Lung (tissue), 12 donors: ENCODE results near the gene TMEM40. TPM values are rescaled to one million over a fixed set of nuclear protein-coding genes. Genes with fewer than 3 reads are reported as not detected.
"Not testable (repeated sequence)": the region's sequence is repeated elsewhere in the genome, so short reads cannot be mapped to it uniquely, and the experiment has no call there.

Source experiments
- ATAC-seq: fragments of 200-7000 bp; cut with Tn5 transposase; one replicate; pipeline ENCODE4 v1.9.1; 2020; ENCODE audit warnings: moderate number of reproducible peaks; ENCODE audit not compliant: insufficient read depth, low FRiP score
- DNase-seq, 3 donors: peaks; one replicate each; pipeline ENCODE4 v3.0.0-alpha.2; 2013 to 2017
- H3K27ac ChIP-seq, 2 donors: one replicate each; pipeline ENCODE4 v1.5.1; 2013; ENCODE audit warnings: mild to moderate bottlenecking in 2 of 2, moderate library complexity in 2 of 2, control low read depth in 1 of 2, inconsistent platforms in 1 of 2, low read depth in 1 of 2, low read length in 1 of 2
- H3K27me3 ChIP-seq, 3 donors: one replicate each; pipeline ENCODE4 v1.5.1; 2013; ENCODE audit warnings: low read length in 2 of 3; ENCODE audit not compliant: control insufficient read depth in 3 of 3, insufficient read depth in 3 of 3
- H3K36me3 ChIP-seq, 4 donors: one replicate each; pipeline ENCODE4 v1.5.1; 2013; ENCODE audit warnings: low read length in 4 of 4, mild to moderate bottlenecking in 1 of 4, moderate library complexity in 1 of 4; ENCODE audit not compliant: control insufficient read depth in 4 of 4, insufficient read depth in 4 of 4
- H3K4me1 ChIP-seq, 5 donors: one replicate each; pipeline ENCODE4 v1.5.1; 2013; ENCODE audit warnings: low read length in 5 of 5, mild to moderate bottlenecking in 2 of 5, moderate library complexity in 1 of 5; ENCODE audit not compliant: control insufficient read depth in 5 of 5, insufficient read depth in 5 of 5
- H3K4me3 ChIP-seq: one replicate; pipeline ENCODE4 v1.5.1; 2013; ENCODE audit warnings: mild to moderate bottlenecking, control low read depth, moderate library complexity
- H3K9ac ChIP-seq, 2 donors: one replicate each; pipeline ENCODE4 v1.5.1; 2013; ENCODE audit warnings: low read length in 2 of 2, control low read depth in 1 of 2; ENCODE audit not compliant: insufficient read depth in 1 of 2
- H3K9me3 ChIP-seq, 4 donors: one replicate each; pipeline ENCODE4 v1.5.1; 2013; ENCODE audit warnings: low read length in 3 of 4, mild to moderate bottlenecking in 1 of 4, moderate library complexity in 1 of 4; ENCODE audit not compliant: control insufficient read depth in 4 of 4, insufficient read depth in 3 of 4
- CTCF ChIP-seq: IDR thresholded peaks from 2 replicates; pipeline ENCODE4 v1.5.1; 2012; ENCODE audit warnings: mild to moderate bottlenecking; ENCODE audit errors: control extremely low read depth, extremely low read depth
- WGBS, 2 donors: extraction: QIAGEN DNeasy Blood & Tissue Kit; methylation state at CpG; one replicate each; pipeline ENCODE4 v1.1.7; 2013; 5-methylcytosine and 5-hydroxymethylcytosine counted together
- polyA plus RNA-seq, 2 donors: library from polyadenylated mRNA; stranded (reverse); fragments of 200-250 nt; gene quantifications; one replicate each; pipeline ENCODE4 v1.2.1, GENCODE V29; 2013
- total RNA-seq, 2 donors: library from RNA; depleted of rRNA in 1 of 2; stranded (reverse); fragments of >200 nt in 1 of 2; gene quantifications; one replicate each; pipeline ENCODE4 v1.2.1, GENCODE V29; 2014 to 2021
- donor health status: control.
- donor health status: control.
- donor health status: Bipolar disorder and iron deficiency.
- donor health status: healthy.
- donor health status: DM: yes; HTN: yes; CAD: no.

TMEM40 gene
- total and polyA plus RNA-seq, 4 donors = 2.0 to 6.0 (median 4.0) TPM

- H3K9me3 ChIP-seq = no peaks in the 10 kb centered on the region
- no peak overlapping the region for H3K9ac ChIP-seq
- WGBS, 2 donors = 69 to 85% methylated on average over 4 of the region's 4 CpGs
- no peak for TF ChIP-seq CTCF
- H3K27ac ChIP-seq = no peak overlapping the region
- DNase-seq = no peak
- H3K4me1 ChIP-seq = peaks cover 0 to 1% (median 0%) of the 10 kb centered on the region in 5 donors
- no peak for ATAC-seq
- no peak overlapping the region for H3K4me3 ChIP-seq
- no peaks in the 10 kb centered on the region for H3K36me3 ChIP-seq
- H3K27me3 ChIP-seq = peaks cover 0 to 3% (median 0%) of the 10 kb centered on the region in 3 donors
Observed at GRCh38 chr3:12780751-12781150, 21.7 kb upstream of the TMEM40 start.

- Histone ChIP-seq H3K27ac (no peak overlapping the region), H3K4me3 (no peak overlapping the region), H3K9me3 (no peaks in the 10 kb centered on the region), H3K36me3 (no peaks in the 10 kb centered on the region), H3K9ac (no peak overlapping the region), H3K4me1 (no peaks in the 10 kb centered on the region), H3K27me3 (no peaks in the 10 kb centered on the region)
- WGBS, 2 donors = 73 to 75% methylated on average over 4 of the region's 4 CpGs
- ATAC-seq (no peak), DNase-seq (no peak)
- no peak for TF ChIP-seq CTCF
Observed at GRCh38 chr3:12777171-12777570, 18.1 kb upstream of the TMEM40 start.

- ATAC-seq, H3K4me3 ChIP-seq, H3K9me3 ChIP-seq, H3K4me1 ChIP-seq, H3K36me3 ChIP-seq, H3K9ac ChIP-seq, H3K27me3 ChIP-seq, DNase-seq, H3K27ac ChIP-seq: not testable (repeated sequence)
- WGBS, 2 donors = 73 to 86% methylated on average over 6 of the region's 6 CpGs
Observed at GRCh38 chr3:12775970-12776369, 16.9 kb upstream of the TMEM40 start.

- H3K27me3 ChIP-seq = no peaks in the 10 kb centered on the region
- WGBS, 2 donors = 71 to 88% methylated on average over 1 of the region's 1 CpG
- H3K4me1 ChIP-seq = no peaks in the 10 kb centered on the region
- no peaks in the 10 kb centered on the region for H3K36me3 ChIP-seq
- ATAC-seq (no peak), DNase-seq (no peak)
- TF ChIP-seq CTCF = no peak
- no peaks in the 10 kb centered on the region for H3K9me3 ChIP-seq
- no peak overlapping the region for H3K4me3 ChIP-seq
- no peak overlapping the region for H3K27ac ChIP-seq
- no peak overlapping the region for H3K9ac ChIP-seq
Observed at GRCh38 chr3:12775226-12775625, 16.2 kb upstream of the TMEM40 start.
